Embryonic facial prominence (tissue), 1 donor: ENCODE data around the gene DHX8.

Experiments
- DNase-seq: peaks from one replicate; pipeline ENCODE4 v3.0.0-alpha.2; 2016; ENCODE audit errors: extremely low spot score

The DHX8 gene

GRCh38 chr17:43574348-43574747, 90.6 kb downstream of the DHX8 start:
- DNase-seq: no peak

- no peak for DNase-seq
Measured at GRCh38 chr17:43574896-43575525, 91.2 kb downstream of the DHX8 start.
